Measurements from ENCODE around the gene ENTPD8. TPM values are rescaled to one million over a fixed set of nuclear protein-coding genes. Genes with fewer than 3 reads are reported as not detected.

The ENTPD8 gene
- total RNA-seq = not detected in 2 replicates

GRCh38 chr9:137441289-137441934, at the start of gene ENTPD8:
TSS of gene ENTPD8 (minus strand) at chr9:137441357. CDS start at chr9:137438285, 3,072 bp downstream.

DNA sequence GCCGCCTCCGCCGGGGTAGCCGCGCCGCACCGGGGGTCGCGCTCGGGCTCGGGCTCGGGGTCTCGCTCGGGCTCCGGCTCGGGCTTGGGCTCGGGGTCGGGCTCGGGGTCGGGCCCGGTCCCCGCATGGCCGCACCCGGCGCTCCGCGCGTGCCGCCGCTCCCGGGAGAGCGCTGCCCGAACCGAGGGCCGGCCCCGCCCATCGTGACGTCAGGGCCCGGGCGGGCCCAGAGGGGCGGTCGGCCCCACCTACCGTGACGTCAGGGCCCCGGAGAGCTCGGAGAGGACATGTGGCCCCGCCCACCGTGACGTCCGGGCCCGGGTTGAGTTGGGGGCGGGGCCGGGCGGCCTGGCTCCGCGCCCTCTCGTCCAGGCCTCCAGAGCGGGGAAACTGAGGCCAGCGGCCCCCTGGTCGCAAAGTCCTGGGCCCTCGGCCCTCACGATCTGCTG, 18.0 kb upstream of the ENTPD8 start, which contains the start of gene NSMF:
NSMF (minus strand) TSS at position 183 of the 449 bp plus-strand sequence. CDS start 232 bp downstream, outside the sequence.

DNA sequence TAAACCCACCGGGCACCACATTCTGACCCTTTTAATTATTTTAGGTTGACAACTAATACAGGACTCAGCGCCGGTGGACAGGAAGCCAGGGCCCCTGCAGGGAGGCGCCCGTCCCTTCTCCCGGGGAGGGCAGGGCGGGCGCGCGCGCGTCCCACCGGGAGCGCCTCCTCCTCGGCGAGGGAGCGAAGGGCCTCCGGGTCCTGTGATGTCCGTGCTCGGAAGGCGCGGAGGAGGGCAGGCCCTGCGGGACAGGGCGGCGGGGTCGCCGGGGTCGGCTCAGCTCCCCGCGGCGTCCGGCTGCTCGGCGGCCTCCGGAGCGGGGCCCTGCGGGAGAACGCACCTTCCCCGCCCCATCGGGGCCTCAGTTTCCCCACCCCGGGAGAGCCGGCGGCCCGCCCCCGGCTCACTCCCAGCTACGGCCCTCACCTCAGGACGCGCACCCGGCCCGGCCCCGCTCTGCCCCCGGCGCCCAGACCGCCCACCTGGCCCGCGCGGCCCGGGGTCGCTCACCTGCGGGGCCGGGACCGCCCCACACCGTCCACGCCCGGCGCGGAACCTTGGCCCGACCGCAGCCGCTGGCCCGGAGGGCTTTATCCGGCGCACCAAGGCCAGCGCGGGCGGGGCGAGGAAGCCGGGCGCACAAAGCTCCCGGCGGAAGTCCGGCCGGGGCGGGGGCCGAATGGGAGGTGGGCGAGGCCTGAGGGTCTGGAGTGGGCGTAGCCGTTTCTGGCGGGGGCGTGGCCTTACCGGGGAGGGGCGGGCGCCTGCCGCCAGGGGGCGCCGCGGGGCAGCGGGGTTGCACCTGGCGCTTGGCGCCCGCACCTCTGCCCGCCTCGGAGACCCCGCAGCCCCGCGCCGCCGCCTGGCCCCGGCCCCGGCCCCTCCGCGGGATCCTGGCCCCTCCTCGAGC, 18.3 kb downstream of the ENTPD8 start, which contains the start of the genes EXD3 and NOXA1:
EXD3 (minus strand) TSS at position 559 of the 910 bp plus-strand sequence. CDS start 27,805 bp downstream, outside the sequence.
NOXA1 (plus strand) TSS at position 790 of the 910 bp plus-strand sequence. CDS start 137 bp downstream, outside the sequence.

Other genes with a start within 250 kb of the ENTPD8 start
- 7.8 and 12.2 TPM in 2 replicates for gene TPRN, start 240.6 kb downstream of the ENTPD8 start, total RNA-seq
- 45.5 and 57.0 TPM in 2 replicates for gene TMEM203, start 235.7 kb downstream of the ENTPD8 start, total RNA-seq
- gene NDOR1, start 235.7 kb downstream of the ENTPD8 start, total RNA-seq = 8.3 and 15.6 TPM in 2 replicates
- 0.13 and 6.3 TPM in 2 replicates for gene RNF208, start 219.1 kb downstream of the ENTPD8 start, total RNA-seq
- under 0.01 and 1.9 TPM in 2 replicates for gene CYSRT1, start 216.2 kb downstream of the ENTPD8 start, total RNA-seq
- gene RNF224, start 213.9 kb downstream of the ENTPD8 start, total RNA-seq = not detected in 2 replicates
- not detected in 2 replicates for gene SLC34A3, start 210.5 kb downstream of the ENTPD8 start, total RNA-seq
- gene TUBB4B, start 200.1 kb downstream of the ENTPD8 start, total RNA-seq = 224 and 626 TPM in 2 replicates
- not detected in 2 replicates for gene STPG3, start 190.1 kb downstream of the ENTPD8 start, total RNA-seq
- gene NELFB, start 186.0 kb downstream of the ENTPD8 start, total RNA-seq = 49.1 and 60.2 TPM in 2 replicates
- 38.1 and 52.4 TPM in 2 replicates for gene TOR4A, start 163.6 kb downstream of the ENTPD8 start, total RNA-seq
- gene NRARP, start 139.1 kb downstream of the ENTPD8 start, total RNA-seq = 0.78 and 1.8 TPM in 2 replicates
- 4.8 and 9.7 TPM in 2 replicates for gene EXD3, start 18.2 kb downstream of the ENTPD8 start, total RNA-seq
- 0.26 TPM in 1 of 2 replicates, not detected in the other for gene NOXA1, start 18.0 kb downstream of the ENTPD8 start, total RNA-seq
- 27.4 and 49.7 TPM in 2 replicates for gene NSMF, start 18.0 kb upstream of the ENTPD8 start, total RNA-seq
- gene PNPLA7, start 109.0 kb upstream of the ENTPD8 start, total RNA-seq = 0.13 and 0.32 TPM in 2 replicates
- gene MRPL41, start 110.5 kb upstream of the ENTPD8 start, total RNA-seq = 50.5 and 100 TPM in 2 replicates
- 23.2 and 23.4 TPM in 2 replicates for gene DPH7, start 137.6 kb upstream of the ENTPD8 start, total RNA-seq
- gene ZMYND19, start 149.2 kb upstream of the ENTPD8 start, total RNA-seq = 16.9 and 19.4 TPM in 2 replicates
- gene ARRDC1, start 164.3 kb upstream of the ENTPD8 start, total RNA-seq = 16.2 and 25.2 TPM in 2 replicates
- gene EHMT1, start 177.6 kb upstream of the ENTPD8 start, total RNA-seq = 44.8 and 45.5 TPM in 2 replicates

Measured in epithelial cell of alveolus of lung (primary cell).